KMS-11 (cell line): ENCODE data around the gene HDAC10.
A peak's percentile ranks its signal among the peaks of the same experiment; 100 is the strongest.

Experiments
- H2AFZ ChIP-seq: fragments of 200-600 bp; sonication (generic); 2 replicates; pipeline ENCODE4 v1.6.1; 2016; ENCODE audit warnings: antibody characterized with exemption, mixed run types, low read depth
- H3K27ac ChIP-seq: fragments of 200-600 bp; sonication (generic); 2 replicates; pipeline ENCODE4 v1.6.1; 2016; ENCODE audit warnings: mild to moderate bottlenecking, mixed run types
- H3K27me3 ChIP-seq: fragments of 200-600 bp; sonication (generic); 2 replicates; pipeline ENCODE4 v1.6.1; 2017; ENCODE audit warnings: mild to moderate bottlenecking, low read depth, mixed run types, moderate library complexity; ENCODE audit not compliant: insufficient read depth
- H3K36me3 ChIP-seq: fragments of 200-600 bp; sonication (generic); 2 replicates; pipeline ENCODE4 v1.6.1; 2017; ENCODE audit warnings: mild to moderate bottlenecking, mixed run types; ENCODE audit not compliant: insufficient read depth
- H3K4me1 ChIP-seq: fragments of 200-600 bp; sonication (generic); 2 replicates; pipeline ENCODE4 v1.6.1; 2016; ENCODE audit warnings: mild to moderate bottlenecking, low read depth, mixed run types; ENCODE audit not compliant: poor library complexity, severe bottlenecking
- H3K4me2 ChIP-seq: fragments of 200-600 bp; sonication (generic); 2 replicates; pipeline ENCODE4 v1.7.0; 2016; ENCODE audit warnings: mild to moderate bottlenecking, mixed run types
- H3K4me3 ChIP-seq: fragments of 200-600 bp; sonication (generic); IDR thresholded peaks from 2 replicates; pipeline ENCODE4 v1.6.1; 2017; ENCODE audit warnings: low read depth, low read length, mixed read lengths; ENCODE audit not compliant: insufficient read depth
- H3K79me2 ChIP-seq: fragments of 200-600 bp; sonication (generic); 2 replicates; pipeline ENCODE4 v1.6.1; 2016; ENCODE audit warnings: low read depth, mixed run types; ENCODE audit not compliant: insufficient read depth
- H3K9ac ChIP-seq: fragments of 200-600 bp; sonication (generic); 2 replicates; pipeline ENCODE4 v1.6.1; 2016; ENCODE audit warnings: mild to moderate bottlenecking, mixed run types
- H4K20me1 ChIP-seq: fragments of 200-600 bp; sonication (generic); 2 replicates; pipeline ENCODE4 v1.6.1; 2016; ENCODE audit warnings: mild to moderate bottlenecking, mixed run types; ENCODE audit not compliant: insufficient read depth
- CTCF ChIP-seq: fragments of 200-600 bp; sonication (generic); conservative IDR thresholded peaks from 2 replicates; pipeline ENCODE4 v1.6.1; 2017; ENCODE audit warnings: low read depth, mild to moderate bottlenecking, antibody characterized with exemption, low read length, moderate library complexity, mixed read lengths

HDAC10 gene

GRCh38 chr22:50213263-50213662 is 37.8 kb downstream of the HDAC10 start:
- H3K4me2 ChIP-seq: no peak overlapping the region
- H3K9ac ChIP-seq: no peak overlapping the region
- H2AFZ ChIP-seq: no peak overlapping the region
- H3K27ac ChIP-seq: no peak overlapping the region
- no peak overlapping the region for H3K4me3 ChIP-seq
- no peaks in the 10 kb centered on the region for H3K79me2 ChIP-seq
- TF ChIP-seq CTCF: no peak
- H3K27me3 ChIP-seq: no peaks in the 10 kb centered on the region
- H3K36me3 ChIP-seq: no peaks in the 10 kb centered on the region
- H3K4me1 ChIP-seq: no peaks in the 10 kb centered on the region
- H4K20me1 ChIP-seq: no peaks in the 10 kb centered on the region

GRCh38 chr22:50211147-50211546 is 39.9 kb downstream of the HDAC10 start:
- Histone ChIP-seq H3K9ac (no peak overlapping the region), H3K4me2 (no peak overlapping the region), H3K27ac (no peak overlapping the region), H3K4me3 (no peak overlapping the region), H3K79me2 (no peaks in the 10 kb centered on the region), H3K27me3 (no peaks in the 10 kb centered on the region), H2AFZ (no peak overlapping the region), H3K36me3 (no peaks in the 10 kb centered on the region), H3K4me1 (no peaks in the 10 kb centered on the region), H4K20me1 (no peaks in the 10 kb centered on the region)
- no peak for TF ChIP-seq CTCF

- H3K9ac ChIP-seq: no peak overlapping the region
- no peak for TF ChIP-seq CTCF
- no peak overlapping the region for H3K27ac ChIP-seq
- no peaks in the 10 kb centered on the region for H4K20me1 ChIP-seq
- no peaks in the 10 kb centered on the region for H3K4me1 ChIP-seq
- no peaks in the 10 kb centered on the region for H3K27me3 ChIP-seq
- no peak overlapping the region for H3K4me3 ChIP-seq
- H3K36me3 ChIP-seq: no peaks in the 10 kb centered on the region
- H2AFZ ChIP-seq: no peak overlapping the region
- no peaks in the 10 kb centered on the region for H3K79me2 ChIP-seq
- H3K4me2 ChIP-seq: no peak overlapping the region
Measured at GRCh38 chr22:50210378-50211139, 40.5 kb downstream of the HDAC10 start.

GRCh38 chr22:50209893-50210292 is 41.2 kb downstream of the HDAC10 start:
- Histone ChIP-seq H3K36me3 (no peaks in the 10 kb centered on the region), H4K20me1 (no peaks in the 10 kb centered on the region)

More at GRCh38 chr22:50209893-50210292, 41.2 kb downstream of the HDAC10 start:
- Histone ChIP-seq H3K27ac (no peak overlapping the region), H3K4me2 (no peak overlapping the region), H3K4me1 (no peaks in the 10 kb centered on the region), H2AFZ (no peak overlapping the region), H3K27me3 (no peaks in the 10 kb centered on the region), H3K4me3 (no peak overlapping the region), H3K9ac (no peak overlapping the region), H3K79me2 (no peaks in the 10 kb centered on the region)
- TF ChIP-seq CTCF: peak; percentile 78
